ENCODE results near the gene MED9. TPM values are rescaled to one million over a fixed set of nuclear protein-coding genes. Genes with fewer than 3 reads are reported as not detected.
"Not testable (repeated sequence)": the region's sequence is repeated elsewhere in the genome, so short reads cannot be mapped to it uniquely, and the experiment has no call there.

The MED9 gene
- total RNA-seq, 1 donor from 2014 or later, result 15.3 TPM

GRCh38 chr17:17486416-17486815 is 9.6 kb downstream of the MED9 start:
- H3K9me3 Mint-ChIP-seq; H3K27ac Mint-ChIP-seq; intact Hi-C loops (cut with micrococcal nuclease); DNase-seq; H3K4me3 Mint-ChIP-seq; H3K27me3 Mint-ChIP-seq: not testable (repeated sequence)
- H3K36me3 Mint-ChIP-seq (ENCODE audit: low read depth), result peaks cover 46% of the 10 kb centered on the region
- peaks cover 34% of the 10 kb centered on the region for H3K4me1 Mint-ChIP-seq

- no peak overlapping the region for H3K4me3 Mint-ChIP-seq
- intact Hi-C loops (cut with micrococcal nuclease), result no loop called here
- peaks cover 51% of the 10 kb centered on the region for H3K36me3 Mint-ChIP-seq (ENCODE audit: low read depth)
- peaks cover 23% of the 10 kb centered on the region for H3K4me1 Mint-ChIP-seq
- no peak for DNase-seq
- no peaks in the 10 kb centered on the region for H3K27me3 Mint-ChIP-seq
- H3K27ac Mint-ChIP-seq, result no peak overlapping the region
- H3K9me3 Mint-ChIP-seq, result no peaks in the 10 kb centered on the region
Measured at GRCh38 chr17:17487998-17488397, 11.2 kb downstream of the MED9 start.

- no peak overlapping the region for H3K27ac Mint-ChIP-seq
- H3K4me3 Mint-ChIP-seq, result no peak overlapping the region
- intact Hi-C loops (cut with micrococcal nuclease), result loop anchor here (10.0 kb wide), 1 partner anchor 544 kb away; the partner anchor contains the start of genes ATPAF2 and GID4
- peaks cover 22% of the 10 kb centered on the region for H3K4me1 Mint-ChIP-seq
- H3K36me3 Mint-ChIP-seq (ENCODE audit: low read depth), result peaks cover 46% of the 10 kb centered on the region
- H3K9me3 Mint-ChIP-seq, result no peaks in the 10 kb centered on the region
- DNase-seq, result no peak
- H3K27me3 Mint-ChIP-seq, result peaks cover 16% of the 10 kb centered on the region
Measured at GRCh38 chr17:17491031-17491471, 14.3 kb downstream of the MED9 start.

DNA sequence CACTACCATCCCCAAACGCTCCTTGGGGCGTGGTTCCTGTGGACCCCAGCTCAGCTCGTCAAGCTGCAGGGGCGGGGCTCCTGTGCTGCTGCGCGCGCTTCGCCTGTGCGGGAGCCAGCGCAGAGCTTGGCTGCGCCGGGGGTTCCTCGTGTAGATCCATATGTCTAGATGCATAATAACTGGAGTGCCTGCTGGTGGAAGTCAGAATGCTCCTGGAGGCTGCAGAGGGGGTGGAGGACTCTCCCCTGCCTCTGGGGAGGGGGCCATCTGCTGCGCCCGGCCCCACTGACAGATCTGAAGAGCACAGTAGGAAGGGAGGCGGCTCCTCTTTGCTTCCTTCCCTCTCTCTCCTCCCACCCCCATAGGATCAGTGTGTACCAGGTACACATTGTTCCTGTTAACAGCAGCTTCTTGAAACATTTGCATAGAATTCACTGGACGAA is 14.8 kb downstream of the MED9 start:
- no peak overlapping the region for H3K4me3 Mint-ChIP-seq
- intact Hi-C loops (cut with micrococcal nuclease), result loop anchor here (10.0 kb wide), 1 partner anchor 543 kb away; the partner anchor contains the start of genes ATPAF2 and GID4
- peaks cover 22% of the 10 kb centered on the region for H3K4me1 Mint-ChIP-seq
- no peak overlapping the region for H3K27ac Mint-ChIP-seq
- DNase-seq, result no peak
- H3K9me3 Mint-ChIP-seq, result no peaks in the 10 kb centered on the region
- H3K27me3 Mint-ChIP-seq, result peaks cover 16% of the 10 kb centered on the region
- peaks cover 46% of the 10 kb centered on the region for H3K36me3 Mint-ChIP-seq (ENCODE audit: low read depth)

DNA sequence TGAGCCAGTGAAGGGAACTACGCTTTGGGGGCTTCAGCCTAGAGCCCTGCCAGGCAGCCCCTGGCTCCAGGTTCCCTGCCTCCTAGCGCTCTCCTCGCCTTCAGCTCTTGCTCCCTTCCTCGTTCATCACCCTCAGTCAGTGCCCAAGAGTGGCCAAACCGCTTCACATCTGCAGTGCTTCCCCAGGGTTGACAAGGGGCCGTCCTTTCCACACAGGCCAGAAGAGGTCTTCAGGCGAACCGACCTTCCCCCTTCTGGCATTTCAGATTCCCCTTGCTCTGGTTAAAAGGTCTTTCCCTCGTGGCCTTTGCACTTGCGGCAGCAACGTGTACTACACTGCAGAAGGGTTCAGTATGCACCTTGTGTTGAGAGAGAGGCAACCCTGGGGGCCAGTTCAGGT is 15.3 kb downstream of the MED9 start:
- Mint-ChIP-seq H3K36me3 (ENCODE audit: low read depth) (peaks cover 44% of the 10 kb centered on the region), H3K27me3 (peaks cover 16% of the 10 kb centered on the region), H3K27ac (no peak overlapping the region), H3K4me3 (no peak overlapping the region), H3K9me3 (no peaks in the 10 kb centered on the region), H3K4me1 (peaks cover 20% of the 10 kb centered on the region)
- intact Hi-C loops (cut with micrococcal nuclease), result loop anchor here (10.0 kb wide), 1 partner anchor 543 kb away; the partner anchor contains the start of genes ATPAF2 and GID4
- DNase-seq, result no peak

- Mint-ChIP-seq H3K4me1 (peaks cover 19% of the 10 kb centered on the region), H3K36me3 (ENCODE audit: low read depth) (peaks cover 39% of the 10 kb centered on the region), H3K9me3 (no peaks in the 10 kb centered on the region), H3K27me3 (peaks cover 20% of the 10 kb centered on the region), H3K27ac (no peak overlapping the region), H3K4me3 (no peak overlapping the region)
- intact Hi-C loops (cut with micrococcal nuclease), result loop anchor here (10.0 kb wide), 1 partner anchor 542 kb away; the partner anchor contains the start of genes ATPAF2 and GID4
- DNase-seq, result no peak
Measured at GRCh38 chr17:17492571-17492970, 15.8 kb downstream of the MED9 start.

GRCh38 chr17:17493249-17493985 is 16.6 kb downstream of the MED9 start:
- peaks cover 33% of the 10 kb centered on the region for H3K36me3 Mint-ChIP-seq (ENCODE audit: low read depth)
- intact Hi-C loops (cut with micrococcal nuclease), result loop anchor here (10.0 kb wide), 1 partner anchor 541 kb away; the partner anchor contains the start of genes ATPAF2 and GID4
- no peak for DNase-seq
- no peak overlapping the region for H3K27ac Mint-ChIP-seq
- peaks cover 15% of the 10 kb centered on the region for H3K4me1 Mint-ChIP-seq
- no peak overlapping the region for H3K4me3 Mint-ChIP-seq
- H3K27me3 Mint-ChIP-seq, result peaks cover 20% of the 10 kb centered on the region
- no peaks in the 10 kb centered on the region for H3K9me3 Mint-ChIP-seq

DNA sequence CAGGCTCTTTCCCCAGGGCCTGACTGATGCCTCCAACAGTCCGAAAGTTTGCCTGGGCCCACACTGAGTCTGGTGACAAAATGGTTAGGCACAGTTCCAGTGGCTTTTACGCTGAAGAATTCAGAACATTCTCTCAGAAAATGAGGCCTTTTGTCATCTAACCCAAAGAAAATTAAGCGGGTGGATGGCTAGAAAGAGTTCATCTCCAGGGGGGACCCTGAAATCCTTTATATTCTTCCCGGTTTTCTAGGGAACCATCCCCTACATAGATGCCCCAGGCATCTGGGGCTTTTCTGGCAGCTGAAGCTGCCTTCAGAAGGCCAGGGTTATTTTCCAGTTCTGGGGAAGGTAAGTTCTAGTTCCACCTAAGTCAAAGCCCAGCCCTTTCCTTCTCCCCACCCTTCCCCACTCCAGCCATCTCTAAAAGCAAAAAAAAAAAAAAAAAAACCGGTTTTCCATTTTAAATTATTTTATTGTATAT is 17.2 kb downstream of the MED9 start:
- peaks cover 20% of the 10 kb centered on the region for H3K27me3 Mint-ChIP-seq

GRCh38 chr17:17494499-17494869 is 17.7 kb downstream of the MED9 start:
- Mint-ChIP-seq H3K4me1 (peaks cover 11% of the 10 kb centered on the region), H3K9me3 (no peaks in the 10 kb centered on the region), H3K27ac (no peak overlapping the region), H3K36me3 (ENCODE audit: low read depth) (peaks cover 32% of the 10 kb centered on the region), H3K4me3 (no peak overlapping the region), H3K27me3 (peaks cover 20% of the 10 kb centered on the region)
- intact Hi-C loops (cut with micrococcal nuclease), result loop anchor here (10.0 kb wide), 1 partner anchor 540 kb away; the partner anchor contains the start of genes ATPAF2 and GID4
- DNase-seq, result no peak

More for the DNA sequence above, 17.2 kb downstream of the MED9 start:
- intact Hi-C loops (cut with micrococcal nuclease), result loop anchor here (10.0 kb wide), 1 partner anchor 541 kb away; the partner anchor contains the start of genes ATPAF2 and GID4
- Mint-ChIP-seq H3K4me1 (peaks cover 13% of the 10 kb centered on the region), H3K4me3 (no peak overlapping the region), H3K9me3 (no peaks in the 10 kb centered on the region), H3K36me3 (ENCODE audit: low read depth) (peaks cover 32% of the 10 kb centered on the region), H3K27ac (no peak overlapping the region)
- DNase-seq, result no peak

DNA sequence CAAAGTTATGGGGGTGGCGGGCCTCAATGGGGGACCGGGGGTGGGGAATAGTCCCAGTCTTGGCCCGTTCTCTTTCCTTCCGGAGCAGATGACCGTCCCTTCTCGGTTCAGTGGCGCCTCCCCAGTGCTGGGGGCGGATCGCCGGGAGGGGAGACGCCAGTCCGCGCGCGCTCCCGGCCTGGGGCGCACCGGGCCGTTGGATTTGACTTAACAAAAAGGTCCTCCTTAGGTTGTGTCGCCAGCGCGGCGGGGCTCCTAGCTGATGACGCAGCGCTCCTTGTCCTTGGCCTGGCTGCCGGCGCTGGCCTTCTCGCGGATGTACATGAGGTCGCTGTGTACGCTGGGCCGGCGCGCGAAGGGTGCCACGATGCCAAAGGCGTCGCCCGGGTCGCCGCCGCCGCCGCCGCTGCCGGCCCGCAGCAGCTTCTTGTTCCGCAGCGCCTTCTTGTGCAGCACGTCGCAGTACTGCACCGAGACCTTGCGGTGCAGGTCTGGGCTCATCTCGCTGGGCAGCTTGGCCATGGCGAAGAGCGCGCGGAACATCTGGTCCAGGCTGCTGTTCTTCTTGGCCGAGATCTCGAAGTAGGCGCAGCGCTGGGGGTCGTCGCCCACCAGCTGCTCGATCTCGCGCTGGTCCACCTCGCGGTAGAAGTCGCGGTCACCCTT is 18.2 kb downstream of the MED9 start:
- Mint-ChIP-seq H3K4me3 (peak overlapping the region; percentile 77), H3K27me3 (peaks cover 20% of the 10 kb centered on the region), H3K36me3 (ENCODE audit: low read depth) (peaks cover 30% of the 10 kb centered on the region), H3K27ac (peak overlapping the region; percentile 72), H3K4me1 (peaks cover 11% of the 10 kb centered on the region), H3K9me3 (no peaks in the 10 kb centered on the region)
- peak; percentile 74 for DNase-seq
- intact Hi-C loops (cut with micrococcal nuclease), result loop anchor here (5.0 to 10.0 kb wide), 4 partner anchors 72 to 540 kb away; partner anchors contain the start of genes ATPAF2, GID4 and PEMT

DNA sequence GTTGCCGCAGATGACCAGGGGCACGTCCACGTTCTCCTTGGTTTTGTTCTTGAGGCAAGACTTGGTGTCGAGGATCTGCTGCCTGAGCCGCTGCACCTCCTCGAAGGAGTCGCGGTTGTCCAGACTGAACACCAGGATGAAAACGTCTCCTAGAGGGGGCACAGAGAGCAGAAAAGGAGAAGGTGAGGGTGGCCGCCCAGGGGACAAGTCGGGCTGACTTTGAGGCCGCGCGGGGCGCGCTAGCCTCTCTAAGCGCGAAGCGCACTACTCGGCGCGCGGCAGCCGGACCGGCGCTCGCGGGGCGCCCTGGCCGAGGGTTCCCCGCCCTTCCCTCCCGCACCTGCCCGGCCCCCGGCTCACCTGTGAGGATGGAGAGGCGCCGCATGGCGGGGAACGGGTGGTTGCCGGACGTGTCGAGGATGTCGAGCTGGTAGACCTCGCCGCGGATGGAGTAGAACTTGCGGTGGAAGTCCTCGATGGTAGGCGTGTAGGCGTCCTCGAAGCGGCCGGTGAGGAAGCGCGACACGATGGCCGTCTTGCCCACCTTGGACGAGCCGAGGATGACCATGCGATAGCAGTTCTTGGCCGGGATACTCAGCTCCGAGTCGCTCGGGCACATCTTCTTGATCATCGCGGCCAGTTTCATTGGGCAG is 18.9 kb downstream of the MED9 start:
- intact Hi-C loops (cut with micrococcal nuclease), result loop anchor here (1.0 to 10.0 kb wide), 8 partner anchors 18 to 539 kb away; partner anchors contain the start of genes ATPAF2, GID4 and PEMT
- peaks cover 26% of the 10 kb centered on the region for H3K36me3 Mint-ChIP-seq (ENCODE audit: low read depth)
- peak overlapping the region; percentile 77 for H3K4me3 Mint-ChIP-seq
- no peaks in the 10 kb centered on the region for H3K9me3 Mint-ChIP-seq
- H3K4me1 Mint-ChIP-seq, result peaks cover 11% of the 10 kb centered on the region
- peaks cover 21% of the 10 kb centered on the region for H3K27me3 Mint-ChIP-seq
- peak overlapping the region; percentile 72 for H3K27ac Mint-ChIP-seq
- DNase-seq, result peak; percentile 80

DNA sequence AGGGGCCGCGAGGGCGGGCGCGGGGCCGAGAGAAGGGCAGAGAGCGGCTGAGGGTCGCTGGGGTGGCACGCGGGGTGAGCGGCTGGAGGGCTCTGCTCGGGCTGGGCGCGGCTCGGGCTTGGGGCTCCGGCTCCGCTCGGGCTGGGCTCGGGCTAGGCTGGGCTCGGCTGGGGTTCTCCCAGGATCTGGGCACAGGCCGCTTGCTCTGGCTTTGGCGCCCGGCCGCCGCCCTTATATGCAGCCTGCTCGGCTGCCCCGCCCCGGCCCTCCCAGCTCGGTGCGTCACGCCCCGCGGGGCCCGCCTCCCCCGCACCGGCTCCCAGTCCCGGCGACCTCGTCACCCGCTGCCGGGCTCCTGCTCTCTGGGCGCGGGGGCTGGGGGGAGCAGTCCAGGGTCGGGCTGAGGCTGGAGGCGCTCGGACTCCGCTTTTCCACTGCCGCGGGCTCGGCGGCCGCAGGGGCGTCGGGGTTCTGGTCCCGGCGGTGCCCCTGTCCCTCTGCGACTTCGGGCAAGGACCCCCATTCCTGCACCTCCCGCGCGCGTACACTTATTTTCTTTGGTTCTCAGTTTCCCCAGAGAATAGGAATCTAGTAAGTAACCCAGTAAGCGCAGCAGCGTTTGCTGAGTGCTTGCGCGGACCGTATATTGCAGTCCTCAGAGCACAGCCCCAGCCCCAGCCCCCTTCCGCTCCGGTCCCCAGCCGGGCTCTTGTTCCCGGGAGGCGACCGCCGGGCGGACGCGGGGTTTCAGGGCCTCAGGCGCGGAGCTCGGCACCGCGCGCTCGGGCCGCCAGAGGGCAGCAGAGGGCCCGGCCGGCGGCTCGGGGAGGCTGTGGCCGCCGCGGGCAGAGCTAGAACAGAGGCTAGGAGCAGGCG is 19.6 kb downstream of the MED9 start, which contains the start of gene RASD1:
RASD1 (minus strand) TSS at position 207 of the 876 bp plus-strand sequence. CDS start 214 bp downstream, outside the sequence.
- Mint-ChIP-seq H3K9me3 (no peaks in the 10 kb centered on the region), H3K4me1 (peaks cover 11% of the 10 kb centered on the region), H3K27me3 (peaks cover 21% of the 10 kb centered on the region), H3K36me3 (ENCODE audit: low read depth) (peaks cover 20% of the 10 kb centered on the region), H3K4me3 (peak within 1 kb of the TSS; percentile 77), H3K27ac (peak within 1 kb of the TSS; percentile 72)
- intact Hi-C loops (cut with micrococcal nuclease), result loop anchor here (1.0 to 10.0 kb wide), 9 partner anchors 19 to 538 kb away; partner anchors contain the start of genes ATPAF2, GID4 and PEMT
- peak; percentile 95 for DNase-seq
